ENCODE measurements around the gene NAALADL2.
"Not testable (repeated sequence)": the region's sequence is repeated elsewhere in the genome, so short reads cannot be mapped to it uniquely, and the experiment has no call there.

The NAALADL2 gene

GRCh38 chr3:175111036-175111435 is 251.9 kb downstream of the NAALADL2 start:
- no peak for DNase-seq (ENCODE audit: low read depth)
- no peak for TF ChIP-seq CTCF (IDR thresholded peaks at IDR 0.05; ENCODE audit: low read depth, low read length, missing control alignments)
- in situ Hi-C loops (cut with HindIII; ENCODE audit: low sequenced_read_pairs), result no loop called here
- H3K4me3 ChIP-seq (ENCODE audit: low read depth, low read length), result no peak overlapping the region

- in situ Hi-C loops (cut with HindIII; ENCODE audit: low sequenced_read_pairs), result no loop called here
- no peak for TF ChIP-seq CTCF (IDR thresholded peaks at IDR 0.05; ENCODE audit: low read depth, low read length, missing control alignments)
- no peak overlapping the region for H3K4me3 ChIP-seq (ENCODE audit: low read depth, low read length)
- no peak for DNase-seq (ENCODE audit: low read depth)
These were observed 259.3 kb downstream of the NAALADL2 start for GRCh38 chr3:175118382-175118941.

DNA sequence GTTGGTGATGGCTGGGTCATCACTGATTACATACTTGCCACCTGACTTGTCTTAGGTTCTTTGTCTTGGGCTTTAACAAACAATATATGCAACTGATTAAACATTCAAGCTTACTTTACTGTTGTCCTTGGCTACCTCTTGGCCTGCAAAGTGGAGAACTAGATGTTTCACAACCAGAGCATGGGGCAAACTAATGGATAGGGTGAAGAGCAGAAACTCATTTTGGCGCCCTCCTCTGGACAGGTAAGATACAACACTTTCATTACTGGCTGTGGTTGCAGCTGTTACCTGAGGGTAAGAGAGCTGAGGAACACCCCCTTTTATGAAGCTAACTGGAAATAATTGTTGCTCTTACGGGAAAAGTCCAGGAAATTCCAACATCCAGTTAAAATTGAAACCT is 262.1 kb downstream of the NAALADL2 start:
- no peak for DNase-seq (ENCODE audit: low read depth)
- peak; percentile 37 for TF ChIP-seq CTCF (IDR thresholded peaks at IDR 0.05; ENCODE audit: low read depth, low read length, missing control alignments)
- H3K4me3 ChIP-seq (ENCODE audit: low read depth, low read length), result no peak overlapping the region
- in situ Hi-C loops (cut with HindIII; ENCODE audit: low sequenced_read_pairs), result no loop called here

GRCh38 chr3:175127075-175127662 is 268.0 kb downstream of the NAALADL2 start:
- no peak for TF ChIP-seq CTCF (IDR thresholded peaks at IDR 0.05; ENCODE audit: low read depth, low read length, missing control alignments)
- H3K4me3 ChIP-seq (ENCODE audit: low read depth, low read length), result no peak overlapping the region
- DNase-seq (ENCODE audit: low read depth), result no peak
- in situ Hi-C loops (cut with HindIII; ENCODE audit: low sequenced_read_pairs), result no loop called here

- DNase-seq (ENCODE audit: low read depth), result peak; percentile 37
- TF ChIP-seq CTCF (IDR thresholded peaks at IDR 0.05; ENCODE audit: low read depth, low read length, missing control alignments), result no peak
- in situ Hi-C loops (cut with HindIII; ENCODE audit: low sequenced_read_pairs), result no loop called here
- H3K4me3 ChIP-seq (ENCODE audit: low read depth, low read length), result no peak overlapping the region
These were observed 270.0 kb downstream of the NAALADL2 start for GRCh38 chr3:175129126-175129525.

- in situ Hi-C loops (cut with HindIII; ENCODE audit: low sequenced_read_pairs), result no loop called here
- no peak for TF ChIP-seq CTCF (IDR thresholded peaks at IDR 0.05; ENCODE audit: low read depth, low read length, missing control alignments)
- no peak for DNase-seq (ENCODE audit: low read depth)
- H3K4me3 ChIP-seq (ENCODE audit: low read depth, low read length), result no peak overlapping the region
These were observed 270.4 kb downstream of the NAALADL2 start for GRCh38 chr3:175129571-175129970.

DNA sequence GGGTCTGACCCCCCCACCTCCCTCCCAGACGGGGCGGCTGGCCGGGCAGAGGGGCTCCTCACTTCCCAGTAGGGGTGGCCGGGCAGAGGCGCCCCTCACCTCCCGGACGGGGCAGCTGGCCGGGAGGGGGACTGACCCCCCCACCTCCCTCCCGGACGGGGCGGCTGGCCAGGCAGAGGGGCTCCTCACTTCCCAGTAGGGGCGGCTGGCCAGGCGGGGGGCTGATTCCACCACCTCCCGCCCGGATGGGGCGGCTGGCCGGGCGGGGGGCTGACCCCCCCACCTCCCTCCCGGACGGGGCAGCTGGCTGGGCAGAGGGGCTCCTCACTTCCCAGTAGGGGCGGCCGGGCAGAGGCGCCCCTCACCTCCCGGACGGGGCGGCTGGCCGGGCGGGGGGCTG is 272.7 kb downstream of the NAALADL2 start:
- in situ Hi-C loops (cut with HindIII; ENCODE audit: low sequenced_read_pairs); DNase-seq (ENCODE audit: low read depth): not testable (repeated sequence)

GRCh38 chr3:175132706-175133105 is 273.6 kb downstream of the NAALADL2 start:
- in situ Hi-C loops (cut with HindIII; ENCODE audit: low sequenced_read_pairs), result not testable (repeated sequence)

More for the DNA sequence above, 272.7 kb downstream of the NAALADL2 start:
- H3K4me3 ChIP-seq (ENCODE audit: low read depth, low read length), result not testable (repeated sequence)

More at GRCh38 chr3:175132706-175133105, 273.6 kb downstream of the NAALADL2 start:
- not testable (repeated sequence) for DNase-seq (ENCODE audit: low read depth); H3K4me3 ChIP-seq (ENCODE audit: low read depth, low read length)

Data from astrocyte of the cerebellum (primary cell).